SH-SY5Y (cell line): ENCODE measurements around the gene IGF1R.

Source experiments
- GATA2 ChIP-seq: IDR thresholded peaks from 2 replicates; pipeline ENCODE4 v1.6.1; 2011; ENCODE audit warnings: mild to moderate bottlenecking, low read depth, low read length
- GATA3 ChIP-seq: IDR thresholded peaks from 2 replicates; pipeline ENCODE4 v1.6.1; 2011; ENCODE audit warnings: low read depth, mild to moderate bottlenecking, low read length, moderate library complexity

- TF ChIP-seq GATA3 (no peak), GATA2 (no peak)
These were observed 222.4 kb downstream of the IGF1R start for GRCh38 chr15:98870788-98871187.
